Small intestine (tissue), 7 donors: Measurements from ENCODE around the gene ZFP92. TPM values are rescaled to one million over a fixed set of nuclear protein-coding genes. Genes with fewer than 3 reads are reported as not detected.

Experiments
- DNase-seq, 2 donors: peaks; one replicate each; pipeline versions ENCODE4 v3.0.0 to v3.0.0-alpha.2; 2013
- FAIRE-seq: peaks from 2 replicates; lab custom pipeline; 2012; peaks lifted over from hg19 to GRCh38; lab: Jason Lieb, UNC
- H3K27ac ChIP-seq, 3 donors: one replicate each; pipeline ENCODE4 v1.5.1; 2013; ENCODE audit warnings: low read length in 2 of 3, mild to moderate bottlenecking in 2 of 3, control low read depth in 1 of 3, inconsistent platforms in 1 of 3, low read depth in 1 of 3, moderate library complexity in 1 of 3
- H3K27me3 ChIP-seq, 3 donors: one replicate each; pipeline ENCODE4 v1.6.1; 2013; ENCODE audit warnings: low read length in 3 of 3, inconsistent platforms in 1 of 3; ENCODE audit not compliant: control insufficient read depth in 3 of 3, insufficient read depth in 3 of 3
- H3K36me3 ChIP-seq, 3 donors: one replicate each; pipeline ENCODE4 v1.6.1; 2013; ENCODE audit warnings: low read length in 3 of 3, inconsistent platforms in 1 of 3, low read depth in 1 of 3, mild to moderate bottlenecking in 1 of 3, moderate library complexity in 1 of 3; ENCODE audit not compliant: control insufficient read depth in 3 of 3, insufficient read depth in 2 of 3
- H3K4me1 ChIP-seq, 3 donors: one replicate each; pipeline ENCODE4 v1.6.1; 2013; ENCODE audit warnings: low read length in 2 of 3, inconsistent platforms in 1 of 3, low read depth in 1 of 3, mild to moderate bottlenecking in 1 of 3, moderate library complexity in 1 of 3; ENCODE audit not compliant: control insufficient read depth in 3 of 3, insufficient read depth in 2 of 3
- H3K4me3 ChIP-seq, 3 donors: one replicate each; pipeline ENCODE4 v1.5.1; 2013; ENCODE audit warnings: low read length in 3 of 3, control low read depth in 1 of 3, inconsistent platforms in 1 of 3, low read depth in 1 of 3, mild to moderate bottlenecking in 1 of 3, moderate library complexity in 1 of 3
- H3K9me3 ChIP-seq, 2 donors: one replicate each; pipeline ENCODE4 v1.6.1; 2013; ENCODE audit warnings: low read depth in 1 of 2, low read length in 1 of 2; ENCODE audit not compliant: control insufficient read depth in 2 of 2, insufficient read depth in 1 of 2
- WGBS, 3 donors: extraction: QIAGEN DNeasy Blood & Tissue Kit; methylation state at CpG; one replicate each; pipeline ENCODE4 v1.1.7; 2013; 5-methylcytosine and 5-hydroxymethylcytosine counted together
- polyA plus RNA-seq, 4 donors: library from polyadenylated mRNA; stranded (reverse) in 3 of 4; unstranded in 1 of 4; fragments of 200-250 nt in 3 of 4; fragments of 120-200 nt in 1 of 4; gene quantifications; one replicate each; pipeline versions ENCODE4 v1.2.1 to v1.2.3, GENCODE V29; 2013
- donor health status: healthy with polysubstance abuse.
- donor health status: control.
- donor health status: control.
- donor health status: Bipolar disorder and iron deficiency.
- donor health status: healthy.

Gene ZFP92
- polyA plus RNA-seq, 4 donors: 0.27 to 3.8 (median 0.42) TPM; not detected in 1

- no peak overlapping the region for H3K4me3 ChIP-seq
- DNase-seq: no peak
- no peaks in the 10 kb centered on the region for H3K27me3 ChIP-seq
- no peaks in the 10 kb centered on the region for H3K36me3 ChIP-seq
- WGBS, 3 donors: 81 to 87% (median 83%) methylated on average over 13 to 17 of the region's 17 CpGs
- peaks cover 0 to 3% of the 10 kb centered on the region in 2 donors for H3K9me3 ChIP-seq
- no peaks in the 10 kb centered on the region for H3K4me1 ChIP-seq
- FAIRE-seq: no peak
- no peak overlapping the region for H3K27ac ChIP-seq
Measured at GRCh38 chrX:153433781-153434285, 22.6 kb downstream of the ZFP92 start.

- H3K36me3 ChIP-seq: no peaks in the 10 kb centered on the region
- FAIRE-seq (no peak), DNase-seq (no peak)
- no peaks in the 10 kb centered on the region for H3K27me3 ChIP-seq
- H3K4me3 ChIP-seq: no peak overlapping the region
- WGBS, 3 donors: 83 to 86% (median 83%) methylated on average over 8 of the region's 8 CpGs
- peaks cover 0 to 3% of the 10 kb centered on the region in 2 donors for H3K9me3 ChIP-seq
- no peak overlapping the region for H3K27ac ChIP-seq
- no peaks in the 10 kb centered on the region for H3K4me1 ChIP-seq
Measured at GRCh38 chrX:153434801-153435200, 23.5 kb downstream of the ZFP92 start.

- H3K27ac ChIP-seq: no peak overlapping the region
- H3K36me3 ChIP-seq: no peaks in the 10 kb centered on the region
- H3K4me3 ChIP-seq: no peak overlapping the region
- H3K27me3 ChIP-seq: peaks cover 0 to 2% (median 0%) of the 10 kb centered on the region in 3 donors
- DNase-seq: no peak
- 44 to 55% (median 52%) methylated on average over 3 of the region's 3 CpGs for WGBS, 3 donors
- H3K4me1 ChIP-seq: no peaks in the 10 kb centered on the region
- H3K9me3 ChIP-seq: peaks cover 0 to 2% of the 10 kb centered on the region in 2 donors
- FAIRE-seq: no peak
Measured at GRCh38 chrX:153435845-153436244, 24.6 kb downstream of the ZFP92 start.

- WGBS, 3 donors: 23 to 57% (median 27%) methylated on average over 8 of the region's 8 CpGs
- peaks cover 0 to 2% (median 0%) of the 10 kb centered on the region in 3 donors for H3K27me3 ChIP-seq
- FAIRE-seq (no peak), DNase-seq (peak in 1 of 2 donors; percentile 23)
- no peak overlapping the region for H3K27ac ChIP-seq
- no peak overlapping the region for H3K4me3 ChIP-seq
- H3K4me1 ChIP-seq: no peaks in the 10 kb centered on the region
- H3K9me3 ChIP-seq: no peaks in the 10 kb centered on the region
- H3K36me3 ChIP-seq: no peaks in the 10 kb centered on the region
Measured at GRCh38 chrX:153438532-153438931, 27.3 kb downstream of the ZFP92 start.

GRCh38 chrX:153439977-153440376, 28.7 kb downstream of the ZFP92 start:
- Histone ChIP-seq H3K4me1 (no peaks in the 10 kb centered on the region), H3K4me3 (no peak overlapping the region), H3K36me3 (no peaks in the 10 kb centered on the region), H3K9me3 (no peaks in the 10 kb centered on the region), H3K27ac (no peak overlapping the region), H3K27me3 (peaks cover 0 to 2% (median 0%) of the 10 kb centered on the region in 3 donors)
- 86 to 91% (median 90%) methylated on average over 4 of the region's 4 CpGs for WGBS, 3 donors
- FAIRE-seq: no peak
- no peak for DNase-seq

- DNase-seq (no peak), FAIRE-seq (no peak)
- no peaks in the 10 kb centered on the region for H3K4me1 ChIP-seq
- WGBS, 3 donors: 72 to 79% (median 73%) methylated on average over 13 of the region's 13 CpGs
- peaks cover 0 to 2% (median 0%) of the 10 kb centered on the region in 3 donors for H3K27me3 ChIP-seq
- no peaks in the 10 kb centered on the region for H3K9me3 ChIP-seq
- H3K27ac ChIP-seq: no peak overlapping the region
- H3K4me3 ChIP-seq: no peak overlapping the region
- H3K36me3 ChIP-seq: no peaks in the 10 kb centered on the region
Measured at GRCh38 chrX:153440556-153441135, 29.4 kb downstream of the ZFP92 start.

- H3K27me3 ChIP-seq: peaks cover 0 to 2% (median 0%) of the 10 kb centered on the region in 3 donors
- DNase-seq: no peak
- H3K9me3 ChIP-seq: no peaks in the 10 kb centered on the region
- 61 to 84% (median 79%) methylated on average over 7 of the region's 7 CpGs for WGBS, 3 donors
- H3K36me3 ChIP-seq: peaks cover 0 to 2% (median 0%) of the 10 kb centered on the region in 3 donors
- H3K4me1 ChIP-seq: no peaks in the 10 kb centered on the region
- H3K27ac ChIP-seq: no peak overlapping the region
- FAIRE-seq: no peak
- no peak overlapping the region for H3K4me3 ChIP-seq
Measured at GRCh38 chrX:153441296-153441695, 30.0 kb downstream of the ZFP92 start.

- H3K9me3 ChIP-seq: no peaks in the 10 kb centered on the region
- H3K27ac ChIP-seq: no peak overlapping the region
- DNase-seq (no peak), FAIRE-seq (no peak)
- no peaks in the 10 kb centered on the region for H3K4me1 ChIP-seq
- 80 to 85% (median 85%) methylated on average over 9 of the region's 9 CpGs for WGBS, 3 donors
- H3K4me3 ChIP-seq: no peak overlapping the region
- H3K36me3 ChIP-seq: peaks cover 0 to 3% (median 0%) of the 10 kb centered on the region in 3 donors
- peaks cover 0 to 2% (median 0%) of the 10 kb centered on the region in 3 donors for H3K27me3 ChIP-seq
Measured at GRCh38 chrX:153441981-153442380, 30.7 kb downstream of the ZFP92 start.
